ENCODE data around the gene CWF19L1.

The CWF19L1 gene

DNA sequence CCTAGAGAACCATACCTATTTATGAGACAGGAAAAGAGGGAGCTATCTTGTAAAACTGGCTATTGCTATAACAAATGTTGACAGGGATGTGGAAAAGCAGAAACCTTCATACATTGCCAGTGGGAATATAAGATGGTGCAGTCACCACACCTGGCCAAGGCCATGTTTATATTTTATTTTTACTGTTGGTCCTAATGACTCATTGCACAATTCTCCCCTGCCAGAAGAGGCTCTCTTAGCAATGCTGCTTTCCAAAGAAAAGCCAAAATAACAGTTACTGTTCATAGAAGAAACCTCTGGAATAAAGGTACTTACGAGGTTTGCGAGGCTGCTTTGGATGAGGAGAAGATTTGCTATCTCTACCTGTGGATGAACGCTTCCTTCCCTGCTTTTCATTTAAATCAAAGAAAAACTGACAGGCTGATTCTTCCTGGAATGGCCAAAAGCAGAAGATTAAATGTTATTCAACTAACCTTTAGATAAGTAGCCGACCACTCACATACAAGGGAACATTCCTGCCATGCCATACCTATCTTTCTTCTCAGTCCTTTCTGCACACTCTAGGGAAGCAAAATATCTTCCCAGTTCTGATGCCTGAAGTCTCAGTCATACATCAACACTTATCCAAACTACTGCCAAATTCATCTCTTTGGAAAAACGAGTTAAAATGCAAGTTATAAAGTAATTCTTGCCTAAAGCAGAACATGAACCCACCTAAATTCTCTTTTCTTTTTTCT lies 21.8 kb downstream of the CWF19L1 start:
- DNase-seq = no peak

DNA sequence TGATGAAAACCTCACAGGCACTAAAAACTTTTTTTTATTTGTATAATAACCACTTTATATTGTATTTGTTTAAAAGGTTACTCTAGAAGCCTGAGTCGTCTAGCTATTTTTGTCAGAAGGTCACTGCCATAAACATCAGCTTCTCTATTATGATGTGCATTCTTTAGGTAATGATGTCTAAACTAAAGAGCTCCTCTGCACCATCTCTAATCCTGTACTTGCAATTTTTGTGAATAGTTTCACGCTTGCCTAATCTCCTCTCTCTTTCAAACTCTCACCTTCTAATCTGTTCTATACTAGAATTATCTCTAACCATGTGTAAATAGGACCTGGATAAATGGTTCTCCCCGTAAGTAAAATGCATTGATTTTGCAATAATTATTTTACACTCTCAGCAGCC lies 27.6 kb downstream of the CWF19L1 start:
- no peak for DNase-seq

DNA sequence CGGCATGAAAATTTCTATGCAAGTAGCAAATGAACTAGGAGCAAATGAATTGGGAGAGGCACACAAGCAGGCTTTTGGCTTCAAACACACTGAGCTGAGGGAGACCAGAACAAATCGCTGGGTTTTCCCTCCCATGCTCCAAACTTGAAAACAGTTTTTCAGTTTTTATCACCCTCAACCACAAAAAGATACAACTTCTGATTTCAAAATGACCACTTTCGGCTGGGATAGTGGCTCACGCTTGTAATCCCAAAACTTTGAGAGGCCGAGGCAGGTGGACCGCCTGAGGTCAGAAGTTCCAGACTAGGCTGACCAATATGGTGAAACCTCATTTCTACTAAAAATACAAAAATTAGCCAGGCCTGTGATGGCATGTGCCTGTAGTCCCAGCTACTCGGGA lies 29.0 kb downstream of the CWF19L1 start:
- DNase-seq = no peak

DNA sequence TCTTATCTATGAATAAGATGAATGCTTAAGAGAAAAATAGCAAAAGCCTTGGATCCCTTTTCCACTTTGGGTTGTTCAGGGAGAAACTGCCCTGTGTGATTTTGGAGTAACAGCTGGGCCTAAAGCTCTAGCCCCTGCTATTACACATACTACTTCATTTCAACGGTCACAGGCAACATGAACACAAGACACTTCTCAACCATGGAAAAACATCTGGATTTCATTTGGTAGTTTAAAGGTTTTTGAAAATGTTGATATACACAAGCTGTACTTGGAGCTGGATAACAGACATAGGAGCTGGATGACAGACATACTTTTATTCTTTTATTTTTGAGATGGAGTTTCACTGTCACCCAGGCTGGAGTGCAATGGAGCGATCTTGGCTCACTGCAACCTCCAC lies 35.3 kb downstream of the CWF19L1 start:
- DNase-seq = no peak

DNA sequence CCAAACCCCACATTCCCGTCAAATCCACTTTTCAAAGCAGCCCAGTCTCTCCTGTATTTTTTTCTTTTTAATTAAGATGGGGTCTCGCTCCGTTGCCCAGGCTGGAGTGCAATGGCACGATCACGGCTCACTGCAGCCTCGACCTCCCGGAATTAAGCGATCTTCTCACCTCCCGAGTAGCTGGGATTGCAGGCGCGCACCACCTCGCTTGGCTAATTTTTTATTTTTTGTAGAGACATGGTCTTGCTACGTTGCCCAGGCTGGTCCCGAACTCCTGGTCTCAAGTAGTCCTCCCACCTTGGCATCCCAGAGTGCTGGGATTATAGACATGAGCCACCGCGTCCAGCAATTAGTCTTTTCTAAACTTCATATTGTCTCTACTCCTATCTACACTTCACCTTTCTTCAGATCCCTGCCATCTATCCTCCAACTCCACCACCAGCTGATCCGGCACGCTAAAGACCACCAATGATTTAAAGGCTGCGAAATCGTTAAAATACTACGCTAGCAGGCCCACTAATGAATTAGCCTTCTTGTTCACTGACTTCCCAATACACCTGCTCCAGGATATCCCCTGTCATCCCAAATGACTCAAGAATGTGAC lies 37.5 kb downstream of the CWF19L1 start:
- DNase-seq = no peak

DNA sequence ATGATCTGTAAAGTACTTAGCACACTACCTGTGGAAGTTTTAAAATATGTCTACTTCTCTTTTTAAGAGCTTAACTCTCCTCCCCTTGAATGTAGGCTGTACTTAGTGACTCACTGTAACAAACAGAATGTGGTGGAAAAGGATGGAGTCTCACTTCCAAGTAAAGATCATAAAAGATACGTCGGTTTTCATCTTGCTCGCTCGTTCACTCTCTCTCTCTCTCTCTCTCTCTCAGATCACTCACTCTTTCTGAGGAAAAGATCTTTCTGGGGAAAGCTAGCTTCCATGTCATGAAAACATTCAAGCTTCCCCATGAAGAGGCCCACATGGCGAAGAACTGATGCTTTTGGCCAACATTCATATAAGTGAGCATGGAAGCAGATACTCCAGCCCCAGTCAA lies 43.6 kb downstream of the CWF19L1 start:
- no peak for DNase-seq

DNA sequence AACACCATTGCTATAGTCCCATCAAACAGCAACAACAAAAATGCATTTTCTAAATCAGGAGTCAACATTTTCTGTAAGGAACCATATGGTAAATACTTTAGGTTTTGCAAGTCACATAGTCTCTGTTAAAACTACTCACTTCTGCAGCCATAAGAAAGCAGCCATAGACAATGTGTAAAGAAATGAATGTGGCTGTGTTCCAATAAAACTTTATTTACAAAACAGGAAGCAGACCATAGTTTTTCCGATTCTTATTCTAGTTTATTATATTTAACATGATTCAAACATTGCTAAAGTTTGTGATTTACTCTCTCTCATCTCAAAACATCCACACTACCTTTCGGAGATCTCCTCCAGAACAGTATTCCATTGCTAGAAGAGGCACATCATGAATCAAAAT lies 44.9 kb downstream of the CWF19L1 start:
- no peak for DNase-seq

DNA sequence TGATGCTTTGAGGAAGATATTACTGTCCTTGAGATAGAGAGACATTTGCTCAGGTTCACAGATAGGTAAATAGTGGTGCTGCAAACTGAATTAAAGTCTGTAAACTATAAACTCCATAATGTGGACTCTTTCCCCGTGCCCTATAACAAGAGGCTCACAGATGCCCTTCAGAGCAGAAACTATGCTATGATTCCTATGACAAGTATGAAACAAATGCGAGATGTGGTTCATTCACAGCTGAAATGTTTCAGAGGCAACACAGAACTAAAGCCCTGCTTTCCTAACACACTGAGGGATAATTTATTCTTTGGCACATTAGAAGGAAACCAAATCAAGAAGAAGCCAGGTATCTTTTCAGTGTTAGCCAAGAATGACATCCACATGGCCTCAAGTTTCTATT lies 51.4 kb downstream of the CWF19L1 start:
- no peak for DNase-seq

DNA sequence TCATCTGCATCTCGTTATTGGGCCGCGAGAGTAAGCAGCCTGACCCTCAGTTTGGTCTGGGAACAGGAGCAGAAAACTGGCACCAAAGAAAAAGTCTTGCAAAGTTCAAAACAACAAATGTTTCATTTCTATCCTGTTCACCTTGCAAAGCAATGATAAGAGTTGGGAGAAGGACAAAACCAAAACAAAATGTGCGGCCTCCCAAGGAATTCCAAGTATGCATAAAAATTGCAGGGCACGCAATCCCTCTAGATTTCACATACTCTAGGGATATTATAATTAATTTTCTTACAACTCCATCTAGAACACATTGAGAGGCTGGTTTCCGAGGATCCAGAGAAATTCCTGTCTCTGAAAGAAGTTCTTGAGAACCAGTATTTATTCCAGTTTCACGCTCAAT lies 58.1 kb downstream of the CWF19L1 start:
- no peak for DNase-seq

DNA sequence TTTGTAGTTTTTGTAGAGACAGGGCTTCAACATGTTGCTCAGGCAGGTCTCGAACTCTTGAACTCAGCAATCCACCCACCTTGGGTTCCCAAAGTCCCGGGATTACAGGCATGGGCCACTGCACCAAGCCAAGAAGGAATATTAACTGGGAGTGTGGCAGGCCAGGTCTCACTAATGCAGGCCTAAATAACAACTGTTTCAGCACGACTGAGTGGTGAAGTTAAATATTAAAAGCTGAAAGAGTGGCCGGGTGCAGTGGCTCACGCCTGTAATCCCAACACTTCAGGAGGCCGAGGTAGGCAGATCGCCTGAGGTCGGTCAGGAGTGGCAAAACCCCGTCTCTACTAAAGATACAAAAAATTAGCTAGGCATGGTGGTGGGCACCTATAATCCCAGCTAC lies 59.2 kb downstream of the CWF19L1 start:
- DNase-seq = no peak

DNA sequence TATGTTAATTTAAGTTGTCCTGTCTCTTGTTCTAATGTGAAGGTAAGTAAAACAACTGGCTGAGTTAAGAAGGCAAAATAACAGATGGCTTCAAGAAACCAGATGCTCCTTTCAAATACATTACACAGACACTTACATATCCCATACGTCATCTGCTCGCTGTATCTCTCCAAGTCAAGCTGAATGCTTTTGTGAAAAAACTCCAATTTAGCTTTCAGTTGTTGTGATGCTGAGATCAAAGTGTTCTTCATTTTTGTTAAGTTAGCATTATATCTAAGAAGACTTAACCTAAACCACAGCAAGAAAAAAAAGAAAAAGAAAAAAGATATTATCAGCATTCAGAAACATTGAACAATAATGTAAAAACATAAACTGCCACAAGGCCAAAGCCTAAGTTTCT lies 63.1 kb downstream of the CWF19L1 start:
- DNase-seq = no peak

DNA sequence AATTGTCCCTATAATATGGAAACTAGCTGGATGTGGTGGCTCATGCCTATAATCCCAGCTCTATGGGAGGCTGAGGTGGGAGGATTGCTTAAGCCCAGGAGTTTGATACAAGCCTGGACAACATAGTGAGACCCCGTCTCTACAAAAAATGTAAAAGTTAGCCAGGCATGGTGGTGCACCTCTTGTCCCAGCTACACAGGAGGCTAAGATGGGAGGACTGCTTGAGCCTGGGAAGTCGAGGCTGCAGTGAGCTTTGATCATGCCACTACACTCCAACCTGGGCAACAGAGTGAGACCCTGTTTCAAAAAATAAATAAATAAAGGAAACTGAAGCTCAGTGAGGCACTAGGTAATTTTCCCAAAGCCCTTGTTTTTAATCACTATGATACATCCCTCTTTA lies 65.9 kb downstream of the CWF19L1 start:
- DNase-seq = no peak

DNA sequence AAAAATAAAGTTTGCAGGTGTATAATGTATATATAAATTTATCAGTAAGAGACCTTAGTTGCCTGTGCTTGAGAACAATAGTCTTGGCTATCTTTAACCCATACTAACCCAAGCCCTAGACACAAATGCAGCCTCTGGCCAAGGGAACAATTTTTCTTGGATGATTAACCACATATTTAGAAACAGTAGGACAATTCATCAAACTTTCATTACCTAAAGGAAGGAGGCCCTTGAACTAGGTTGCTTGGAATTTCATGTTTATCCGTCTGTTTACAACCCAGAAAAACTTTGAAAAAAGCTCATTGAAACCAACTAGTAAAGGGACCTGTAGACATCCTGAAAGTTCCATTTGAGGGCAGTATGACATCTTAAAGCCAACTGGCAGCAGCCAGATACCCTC lies 72.7 kb downstream of the CWF19L1 start:
- no peak for DNase-seq

DNA sequence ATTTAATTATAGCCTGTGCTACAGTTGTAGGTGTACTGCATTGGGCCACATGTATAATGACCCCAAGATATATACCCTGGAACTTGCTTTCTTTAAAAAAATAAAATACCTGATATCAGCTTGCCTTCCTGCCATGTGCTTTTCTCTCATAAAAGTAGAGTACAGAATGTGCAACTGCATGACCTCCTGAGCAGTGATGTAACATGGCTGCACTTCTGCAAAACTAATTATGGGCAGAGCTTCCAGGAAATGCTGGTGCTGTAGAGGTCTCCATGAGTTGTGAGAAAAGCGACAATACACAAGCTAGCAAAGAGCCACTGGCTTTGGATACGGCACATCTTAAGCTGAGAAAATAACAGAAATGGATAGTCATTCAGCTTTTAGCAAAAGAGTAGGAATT lies 75.1 kb downstream of the CWF19L1 start:
- no peak for DNase-seq

DNA sequence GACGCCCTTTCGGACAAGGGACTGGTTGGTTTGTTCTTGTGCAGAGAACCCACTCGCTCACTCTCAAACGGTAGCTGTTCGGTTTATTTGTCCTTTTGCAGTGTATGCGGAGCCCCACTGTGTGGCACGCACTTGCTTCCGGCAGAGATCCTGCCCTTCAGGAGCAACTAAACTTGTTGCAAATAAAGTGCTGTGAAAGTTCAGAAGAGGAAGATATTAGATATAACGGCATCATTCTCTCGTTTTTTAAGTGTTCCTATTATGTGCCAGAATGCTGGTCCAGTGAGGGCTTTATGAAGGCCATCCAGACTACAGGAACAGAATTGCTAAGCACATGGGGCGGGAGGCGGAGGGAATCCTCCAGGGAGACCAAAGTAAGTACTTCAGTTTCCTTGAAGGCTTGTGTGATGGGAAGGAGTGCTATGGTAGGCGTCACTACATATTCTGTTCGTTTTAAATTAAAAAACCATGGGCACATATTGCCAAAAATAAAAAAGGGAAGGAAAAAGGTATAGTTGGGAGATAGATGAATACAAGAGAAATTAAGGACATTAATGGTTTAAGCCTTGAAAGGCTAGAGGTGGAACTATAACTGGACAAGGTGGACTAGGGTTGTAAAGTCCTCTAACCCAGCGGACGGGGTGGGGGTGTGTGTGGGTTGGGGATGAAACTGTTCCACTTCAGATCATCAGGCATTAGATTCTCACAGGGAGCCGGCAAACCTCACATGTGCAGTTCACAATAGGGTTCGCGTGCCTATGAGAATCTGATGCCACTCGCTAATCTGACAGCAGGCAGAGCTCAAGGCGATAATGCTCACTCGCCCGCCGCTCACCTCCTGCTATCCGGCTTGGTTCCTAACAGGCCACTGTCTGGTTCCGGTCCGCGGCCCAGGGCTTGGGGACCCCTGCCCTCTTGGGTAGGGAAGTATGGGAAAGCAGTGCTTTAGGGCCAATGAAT lies 80.9 kb downstream of the CWF19L1 start:
- no peak for DNase-seq

DNA sequence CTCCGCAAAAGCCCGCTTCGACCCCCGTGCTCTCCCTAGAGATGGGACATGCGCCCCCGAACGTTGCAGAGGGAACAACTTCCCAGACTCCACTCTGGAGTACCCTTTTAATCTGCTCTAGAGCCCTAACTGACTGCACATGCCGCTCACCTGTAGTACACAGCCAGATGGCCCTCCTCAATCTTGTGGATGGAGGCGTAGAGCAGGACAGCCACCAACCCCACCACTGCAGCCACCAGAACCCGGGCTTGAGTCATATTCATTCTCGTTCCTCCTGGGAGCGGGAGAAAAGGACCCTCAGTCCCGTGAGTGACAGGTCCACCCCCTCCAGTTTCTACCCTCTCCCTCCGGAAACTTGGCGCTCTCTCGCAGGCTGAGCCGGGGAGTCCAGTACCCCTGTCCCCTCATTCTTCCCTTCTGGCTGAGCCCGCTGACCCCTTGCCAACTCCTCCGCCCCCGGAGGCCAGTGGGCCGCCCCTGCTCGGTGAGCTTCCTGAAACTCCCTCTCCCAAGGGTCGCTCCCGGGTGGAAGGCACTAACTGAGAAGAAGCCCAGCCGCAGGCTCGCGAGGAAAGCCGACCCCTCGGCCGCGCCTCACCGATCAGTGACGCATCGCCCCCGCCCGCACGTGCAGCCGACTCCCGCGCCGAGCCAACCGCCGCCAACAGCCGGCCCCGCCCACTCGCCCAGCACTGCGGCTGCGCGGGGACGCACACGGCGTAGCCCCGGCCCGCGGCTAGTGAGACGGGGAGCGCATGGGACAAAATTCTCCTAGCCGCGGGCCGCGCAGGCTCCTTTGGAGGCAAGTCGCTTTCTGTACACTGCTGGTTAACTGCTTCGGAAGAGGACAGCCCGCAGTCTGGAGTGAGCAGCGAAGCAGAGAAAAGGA lies 81.8 kb downstream of the CWF19L1 start, which contains the start of gene ERLIN1:
TSS of gene ERLIN1 (minus strand) at position 666 of the 889 bp plus-strand sequence. CDS start at position 263, 403 bp downstream.
- peak; percentile 79 for DNase-seq

DNA sequence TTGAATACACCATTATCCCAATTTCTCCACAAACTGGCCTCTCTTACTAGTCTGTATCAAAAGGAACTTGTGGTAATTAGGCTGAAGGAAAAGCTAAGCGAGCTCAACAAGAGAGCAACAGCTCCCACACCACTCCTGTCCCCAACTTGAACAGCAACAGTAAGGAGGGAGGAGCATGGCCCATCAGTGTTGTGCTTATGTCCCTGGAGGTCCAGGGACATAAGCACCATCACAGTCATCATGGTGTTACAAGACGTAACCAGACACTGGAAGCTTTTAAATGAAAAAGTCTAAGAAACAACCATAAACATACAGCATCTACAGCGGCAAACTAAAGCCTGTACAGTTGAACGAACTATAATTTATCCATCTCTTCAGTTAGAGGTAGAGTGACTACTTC lies 82.6 kb downstream of the CWF19L1 start:
- DNase-seq = no peak

DNA sequence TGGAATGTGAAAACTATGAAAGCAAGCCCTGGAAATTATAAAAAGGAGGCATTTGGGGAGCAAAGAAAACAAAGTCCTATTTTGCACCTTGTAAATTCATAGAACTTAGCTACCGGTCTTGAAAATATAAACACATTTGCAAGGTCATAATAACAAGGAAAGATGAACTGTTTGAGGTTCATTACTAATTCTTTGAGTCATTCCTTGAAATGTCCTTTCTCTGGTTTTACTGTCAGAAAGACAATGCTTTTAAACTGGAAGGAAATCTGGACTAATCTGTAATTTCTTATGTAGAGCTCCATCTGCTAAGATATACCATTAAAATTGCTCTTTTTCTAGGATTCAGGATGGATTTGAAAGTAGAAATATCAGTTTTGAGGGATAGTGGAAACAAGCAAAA lies 83.0 kb downstream of the CWF19L1 start:
- no peak for DNase-seq

DNA sequence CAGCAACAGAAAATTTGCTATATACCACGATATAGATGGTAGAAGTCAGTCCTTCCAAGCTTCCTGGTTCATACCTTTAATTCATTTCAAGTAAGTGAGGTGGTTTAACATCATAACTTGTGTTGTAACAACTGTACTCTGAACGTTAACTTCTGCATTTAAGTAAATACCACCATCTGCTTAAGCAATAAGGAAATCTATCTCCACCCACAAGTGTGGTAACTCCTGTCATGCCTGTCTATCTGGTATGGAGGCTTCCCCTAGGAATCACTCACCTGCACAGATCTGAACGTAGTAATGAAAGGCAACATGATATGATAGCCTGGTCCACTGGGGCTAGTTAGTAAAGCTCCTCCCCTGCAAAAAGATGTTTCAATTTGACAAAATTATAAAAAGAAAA lies 84.0 kb downstream of the CWF19L1 start:
- no peak for DNase-seq

DNA sequence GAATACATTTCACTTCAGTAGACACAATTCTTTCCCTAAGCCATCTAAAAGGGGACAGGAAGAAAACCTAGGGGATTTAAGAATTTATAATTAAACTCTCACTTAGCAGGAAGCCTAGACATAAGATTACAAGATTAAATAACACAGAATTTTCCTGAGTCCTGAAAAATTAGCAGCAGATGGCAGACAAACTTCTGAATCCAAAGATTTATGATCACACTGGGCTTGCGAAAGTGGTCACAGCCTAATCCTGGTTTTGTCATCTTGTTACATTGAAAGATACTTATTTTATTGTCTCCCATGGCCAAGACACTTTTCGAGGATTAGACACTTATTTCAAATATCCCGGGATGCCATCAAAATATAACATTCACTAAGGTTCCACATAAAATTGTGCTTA lies 84.5 kb downstream of the CWF19L1 start:
- no peak for DNase-seq
